GM19438 (cell line): ENCODE data around the gene EPYC.
A peak's percentile ranks its signal among the peaks of the same experiment; 100 is the strongest.

Experiments
- ATAC-seq: cut with Tn5 transposase; IDR thresholded peaks from one replicate; pipeline ENCODE4 v1.9.1; 2021; ENCODE audit warnings: low read depth; ENCODE audit not compliant: unreplicated experiment

EPYC gene

GRCh38 chr12:90959538-90960139, 45.1 kb downstream of the EPYC start:
- peak; percentile 81 for ATAC-seq

GRCh38 chr12:90959032-90959431, 45.7 kb downstream of the EPYC start:
- ATAC-seq, result no peak

GRCh38 chr12:90958347-90958746, 46.4 kb downstream of the EPYC start:
- ATAC-seq, result no peak

GRCh38 chr12:90954921-90955320, 49.9 kb downstream of the EPYC start, which contains the start of gene CCER1:
Gene CCER1 (minus strand): TSS chr12:90955176. CDS start chr12:90954742, 434 bp downstream.
- ATAC-seq, result no peak

GRCh38 chr12:90954428-90954827, 50.3 kb downstream of the EPYC start:
- no peak for ATAC-seq

- no peak for ATAC-seq
These were observed 50.8 kb downstream of the EPYC start for GRCh38 chr12:90953956-90954421.

- no peak for ATAC-seq
These were observed 53.2 kb downstream of the EPYC start for GRCh38 chr12:90951432-90952105.

- no peak for ATAC-seq
These were observed 56.9 kb downstream of the EPYC start for GRCh38 chr12:90947869-90948268.

GRCh38 chr12:90945070-90945649, 59.6 kb downstream of the EPYC start:
- no peak for ATAC-seq

- no peak for ATAC-seq
These were observed 61.5 kb downstream of the EPYC start for GRCh38 chr12:90943255-90943654.

GRCh38 chr12:90940872-90941499, 63.8 kb downstream of the EPYC start:
- ATAC-seq, result peak; percentile 69

- no peak for ATAC-seq
These were observed 65.4 kb downstream of the EPYC start for GRCh38 chr12:90939382-90939781.

GRCh38 chr12:90938451-90938850, 66.3 kb downstream of the EPYC start:
- ATAC-seq, result no peak

- no peak for ATAC-seq
These were observed 67.1 kb downstream of the EPYC start for GRCh38 chr12:90937651-90938050.

GRCh38 chr12:90936230-90937005, 68.4 kb downstream of the EPYC start:
- no peak for ATAC-seq

GRCh38 chr12:90925562-90925961, 79.2 kb downstream of the EPYC start:
- ATAC-seq, result no peak

- no peak for ATAC-seq
These were observed 80.4 kb downstream of the EPYC start for GRCh38 chr12:90924406-90924805.

GRCh38 chr12:90922145-90922627, 82.6 kb downstream of the EPYC start:
- no peak for ATAC-seq

- no peak for ATAC-seq
These were observed 83.2 kb downstream of the EPYC start for GRCh38 chr12:90921536-90921935.

- no peak for ATAC-seq
These were observed 84.5 kb downstream of the EPYC start for GRCh38 chr12:90920222-90920621.
